ENCODE data around the gene MACC1. TPM values are rescaled to one million over a fixed set of nuclear protein-coding genes. Genes with fewer than 3 reads are reported as not detected.

The MACC1 gene
- total and polyA plus RNA-seq, 2 donors (not counting 3 experiments of a cell fraction or from before 2014, with no cell fraction given): not detected

- Histone ChIP-seq H3K36me3 (ENCODE audit: control insufficient read depth in 2 of 2, extremely low read depth in 1 of 2, insufficient read depth in 2 of 2, low read length in 2 of 2) (no peaks in the 10 kb centered on the region), H3K9me1 (replicated peaks; ENCODE audit: control insufficient read depth, extremely low read depth, insufficient read depth, low read length) (no peaks in the 10 kb centered on the region), H2AFZ (ENCODE audit: low read depth, low read length) (no peak overlapping the region), H3K4me2 (ENCODE audit: insufficient read depth, low read length) (no peak overlapping the region), H3K27me3 (ENCODE audit: control insufficient read depth in 2 of 2, insufficient read depth in 2 of 2, low read length in 2 of 2) (no peaks in the 10 kb centered on the region), H3K9me3 (replicated peaks; ENCODE audit: control insufficient read depth, insufficient read depth, low read length) (no peaks in the 10 kb centered on the region), H3K4me1 (ENCODE audit: control insufficient read depth, extremely low read depth, insufficient read depth, low read length) (no peaks in the 10 kb centered on the region), H3K4me3 (replicated peaks in 1 of 3; ENCODE audit: insufficient read depth in 1 of 3, low read depth in 1 of 3, low read length in 3 of 3) (no peak overlapping the region), H4K20me1 (replicated peaks; ENCODE audit: control insufficient read depth, extremely low read depth, insufficient read depth, low read length) (no peaks in the 10 kb centered on the region), H3K9ac (replicated peaks; ENCODE audit: extremely low read depth, insufficient read depth, low read length) (no peak overlapping the region), H3K27ac (ENCODE audit: insufficient read depth, low read depth, low read length) (no peak overlapping the region), H3K79me2 (ENCODE audit: control insufficient read depth, insufficient read depth, low read length) (no peaks in the 10 kb centered on the region)
- intact Hi-C loops (cut with micrococcal nuclease): no loop called here
- dilution Hi-C loops (cut with MboI; ENCODE audit: extremely low pct_ligation_motif_present, low sequenced_read_pairs): no loop called here
- no peak for TF ChIP-seq POLR2AphosphoS5 (IDR thresholded peaks at IDR 0.05; ENCODE audit: insufficient read depth, low read depth, low read length)
- no peak for TF ChIP-seq MYC (IDR thresholded peaks at IDR 0.05; ENCODE audit: low read depth, low read length)
- no peak for TF ChIP-seq JUN (IDR thresholded peaks at IDR 0.05; ENCODE audit: borderline replicate concordance, insufficient read depth, insufficient read length, low read depth)
- TF ChIP-seq GATA2 (IDR thresholded peaks at IDR 0.05; ENCODE audit: insufficient read depth, insufficient read length, low read depth, low read length): no peak
- TF ChIP-seq EZH2 (IDR thresholded peaks at IDR 0.05; ENCODE audit: borderline replicate concordance, low read depth, low read length, severe bottlenecking): no peak
- TF ChIP-seq POLR2A (IDR thresholded peaks at IDR 0.05; ENCODE audit: low read depth, low read length): no peak
- TF ChIP-seq CTCF (IDR thresholded peaks at IDR 0.05; ENCODE audit: extremely low read depth in 1 of 2, insufficient read depth in 1 of 2, low read depth in 1 of 2, low read length in 2 of 2): no peak
- DNase-seq (ENCODE audit: low read depth, low spot score) (no peak), FAIRE-seq (no peak)
- ChIA-PET POLR2A (no interaction called here), CTCF (interaction anchor here (1.1 kb wide), 1 partner anchor 433 kb away, joined by 3 read pairs; no protein-coding TSS in a partner anchor)
- BruUV-seq (replicated peaks): no TSS peak
Measured at GRCh38 chr7:20165146-20165510, 52.1 kb downstream of the MACC1 start.
